ENCODE measurements around the gene SRF. TPM values are rescaled to one million over a fixed set of nuclear protein-coding genes. Genes with fewer than 3 reads are reported as not detected.

SRF gene
- total and polyA plus RNA-seq, 4 donors, result 2.0 to 11.7 (median 7.1) TPM

DNA sequence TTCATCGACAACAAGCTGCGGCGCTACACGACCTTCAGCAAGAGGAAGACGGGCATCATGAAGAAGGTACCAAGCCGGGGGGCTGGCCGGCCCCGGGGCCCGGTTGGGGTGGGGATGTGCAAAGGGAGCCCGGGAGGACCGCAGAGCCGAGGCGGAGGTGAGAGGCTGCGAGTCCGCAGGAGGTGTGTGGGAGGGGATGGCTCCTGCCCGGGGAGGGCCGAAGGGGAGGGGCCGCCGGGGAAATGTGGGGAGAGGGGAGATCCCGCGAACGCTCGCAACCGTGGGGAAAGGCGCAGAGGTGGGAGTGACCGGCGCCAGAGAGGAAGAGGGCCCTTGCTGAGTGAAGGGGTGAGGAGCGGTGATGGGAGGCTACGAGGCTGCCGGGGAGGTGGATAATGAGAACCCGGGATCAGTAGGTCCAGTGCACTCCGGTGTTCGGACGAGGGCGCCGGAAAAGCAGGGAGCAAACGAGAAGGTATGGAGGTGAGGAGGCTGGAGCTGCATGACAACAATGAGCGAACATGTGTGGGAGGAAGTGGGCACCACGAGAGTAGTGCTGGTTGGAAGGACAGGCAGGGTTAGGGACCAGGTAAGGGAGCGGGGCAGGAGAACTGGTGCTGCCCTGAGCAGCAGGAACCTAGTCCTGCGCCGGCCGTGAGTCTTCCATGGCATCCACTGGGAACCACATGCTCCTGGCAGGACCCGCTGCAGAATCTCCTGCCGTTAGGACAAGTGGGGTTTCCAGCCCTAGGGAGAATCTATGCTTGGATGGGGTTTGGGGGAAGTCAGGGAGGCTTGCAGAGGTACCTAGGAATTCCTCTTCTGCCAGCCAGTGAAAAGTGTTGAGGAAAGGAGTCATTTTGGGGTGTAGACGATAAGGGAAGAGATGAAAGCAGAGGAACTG, 1.3 kb downstream of the SRF start:
- peak; percentile 62 for DNase-seq (ENCODE audit: low spot score)
- peak overlapping the region; percentile 90 to 91 for H3K27ac ChIP-seq (ENCODE audit: low read depth in 1 of 2, low read length in 2 of 2)
- H3K4me1 ChIP-seq (ENCODE audit: control insufficient read depth in 4 of 4, insufficient read depth in 4 of 4, low read length in 3 of 4), result peaks cover 5 to 33% (median 20%) of the 10 kb centered on the region in 4 donors
- WGBS, result 4% methylated on average over 46 of the region's 46 CpGs
- H3K9me3 ChIP-seq (ENCODE audit: control insufficient read depth in 4 of 4, low read length in 3 of 4), result no peaks in the 10 kb centered on the region
- H3K27me3 ChIP-seq (ENCODE audit: control insufficient read depth in 4 of 4, insufficient read depth in 4 of 4, low read length in 3 of 4), result no peaks in the 10 kb centered on the region
- H3K4me3 ChIP-seq (ENCODE audit: low read depth in 1 of 3, low read length in 3 of 3), result peak overlapping the region; percentile 77 to 96 (median 92)
- peak overlapping the region; percentile 5 to 82 for H3K9ac ChIP-seq (ENCODE audit: low read depth in 1 of 2, low read length in 2 of 2)
- TF ChIP-seq, protein P1, sequence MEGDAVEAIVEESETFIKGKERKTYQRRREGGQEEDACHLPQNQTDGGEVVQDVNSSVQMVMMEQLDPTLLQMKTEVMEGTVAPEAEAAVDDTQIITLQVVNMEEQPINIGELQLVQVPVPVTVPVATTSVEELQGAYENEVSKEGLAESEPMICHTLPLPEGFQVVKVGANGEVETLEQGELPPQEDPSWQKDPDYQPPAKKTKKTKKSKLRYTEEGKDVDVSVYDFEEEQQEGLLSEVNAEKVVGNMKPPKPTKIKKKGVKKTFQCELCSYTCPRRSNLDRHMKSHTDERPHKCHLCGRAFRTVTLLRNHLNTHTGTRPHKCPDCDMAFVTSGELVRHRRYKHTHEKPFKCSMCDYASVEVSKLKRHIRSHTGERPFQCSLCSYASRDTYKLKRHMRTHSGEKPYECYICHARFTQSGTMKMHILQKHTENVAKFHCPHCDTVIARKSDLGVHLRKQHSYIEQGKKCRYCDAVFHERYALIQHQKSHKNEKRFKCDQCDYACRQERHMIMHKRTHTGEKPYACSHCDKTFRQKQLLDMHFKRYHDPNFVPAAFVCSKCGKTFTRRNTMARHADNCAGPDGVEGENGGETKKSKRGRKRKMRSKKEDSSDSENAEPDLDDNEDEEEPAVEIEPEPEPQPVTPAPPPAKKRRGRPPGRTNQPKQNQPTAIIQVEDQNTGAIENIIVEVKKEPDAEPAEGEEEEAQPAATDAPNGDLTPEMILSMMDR (IDR thresholded peaks at IDR 0.05; ENCODE audit: low read depth, low read length, missing input control), result no peak
- peak; percentile 9 for TF ChIP-seq TAF1 (conservative IDR thresholded peaks at IDR 0.05)
- no peak for TF ChIP-seq HNF4G (IDR thresholded peaks at IDR 0.05)
- TF ChIP-seq FOXA1 (IDR thresholded peaks at IDR 0.05), result no peak
- TF ChIP-seq SP1 (IDR thresholded peaks at IDR 0.05), result no peak
- no peak for TF ChIP-seq HNF4A (conservative IDR thresholded peaks at IDR 0.05)
- TF ChIP-seq REST (IDR thresholded peaks at IDR 0.05), result peak; percentile 6
- no peak for TF ChIP-seq RXRA (IDR thresholded peaks at IDR 0.05)
- TF ChIP-seq ZBTB33 (IDR thresholded peaks at IDR 0.05), result no peak
- no peak for TF ChIP-seq NR2F2 (IDR thresholded peaks at IDR 0.05)
- TF ChIP-seq, protein P2, sequence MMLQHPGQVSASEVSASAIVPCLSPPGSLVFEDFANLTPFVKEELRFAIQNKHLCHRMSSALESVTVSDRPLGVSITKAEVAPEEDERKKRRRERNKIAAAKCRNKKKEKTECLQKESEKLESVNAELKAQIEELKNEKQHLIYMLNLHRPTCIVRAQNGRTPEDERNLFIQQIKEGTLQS (IDR thresholded peaks at IDR 0.05), result no peak
- TF ChIP-seq YY1 (IDR thresholded peaks at IDR 0.05), result peak; percentile 67
- no peak for TF ChIP-seq RAD21 (IDR thresholded peaks at IDR 0.05)
- TF ChIP-seq EGR1 (IDR thresholded peaks at IDR 0.05; ENCODE audit: low read depth in 2 of 2), result no peak
- TF ChIP-seq GABPA (IDR thresholded peaks at IDR 0.05 in 1 of 2, conservative IDR thresholded peaks at IDR 0.05 in 1 of 2), result no peak
- TF ChIP-seq, protein P3, sequence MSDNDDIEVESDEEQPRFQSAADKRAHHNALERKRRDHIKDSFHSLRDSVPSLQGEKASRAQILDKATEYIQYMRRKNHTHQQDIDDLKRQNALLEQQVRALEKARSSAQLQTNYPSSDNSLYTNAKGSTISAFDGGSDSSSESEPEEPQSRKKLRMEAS (IDR thresholded peaks at IDR 0.05), result no peak
- no peak for TF ChIP-seq JUND (IDR thresholded peaks at IDR 0.05)
- no peak for TF ChIP-seq FOXA2 (IDR thresholded peaks at IDR 0.05)
- H3K36me3 ChIP-seq (ENCODE audit: control insufficient read depth in 4 of 4, insufficient read depth in 3 of 4, low read depth in 1 of 4, low read length in 3 of 4), result peaks cover 6 to 19% (median 17%) of the 10 kb centered on the region in 4 donors

Data from liver (tissue), 9 donors.